ENCODE results near the gene PRM2. TPM values are rescaled to one million over a fixed set of nuclear protein-coding genes. Genes with fewer than 3 reads are reported as not detected.

PRM2 gene
- total RNA-seq, 1 experiment from 2014 or later = not detected

DNA sequence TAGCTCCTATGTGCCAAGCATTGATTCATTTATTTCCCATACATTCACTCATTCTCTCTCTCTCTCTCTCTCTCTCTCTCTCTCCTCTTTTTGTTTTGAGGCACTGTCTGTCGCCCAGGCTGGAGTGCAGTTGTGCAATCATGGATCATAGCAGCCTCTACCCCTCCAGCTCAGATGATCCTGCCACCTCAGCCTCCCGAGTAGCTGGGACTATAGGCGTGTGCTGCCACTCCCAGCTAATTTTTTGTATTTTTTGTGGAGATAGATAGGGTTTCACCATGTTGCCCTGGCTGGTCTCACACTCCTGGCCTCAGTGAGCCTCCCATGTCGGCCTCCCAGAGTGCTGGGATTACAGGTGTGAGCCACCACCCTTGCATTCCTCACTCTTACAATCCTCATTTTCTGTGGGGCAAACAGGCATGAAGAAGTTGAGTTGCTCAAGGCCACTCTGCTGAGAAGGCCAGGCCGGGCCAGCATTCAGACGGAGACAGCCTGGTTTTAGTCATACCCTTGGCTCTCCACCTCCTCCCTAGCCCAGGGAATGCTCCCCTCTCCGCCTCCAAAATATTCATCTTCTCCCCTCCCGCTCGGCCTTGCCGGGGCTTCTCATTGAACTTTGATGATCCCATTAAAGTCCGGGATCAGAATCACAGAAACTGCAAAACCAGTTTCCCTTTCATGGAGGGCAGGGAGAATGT, 765 bp upstream of the PRM2 start:
- Histone ChIP-seq H3K23me2 (ENCODE audit: insufficient read length, low read depth, low read length, poor library complexity, severe bottlenecking) (no peaks in the 10 kb centered on the region), H2BK12ac (ENCODE audit: insufficient read length, low read depth, low read length) (no peak overlapping the region), H3K79me2 (ENCODE audit: insufficient read depth, low read length) (no peaks in the 10 kb centered on the region), H4K8ac (replicated peaks; ENCODE audit: insufficient read length, low read depth, low read length) (no peak overlapping the region), H3K23ac (ENCODE audit: insufficient read length, low read depth, low read length) (no peak overlapping the region), H4K91ac (ENCODE audit: insufficient read length, low read depth, low read length) (no peak overlapping the region), H3K9ac (ENCODE audit: extremely low read depth, insufficient read length, low read length) (no peak overlapping the region), H2AFZ (ENCODE audit: low read length) (no peak overlapping the region), H3K56ac (ENCODE audit: insufficient read length, low read depth, low read length) (no peak overlapping the region), H3K27ac (ENCODE audit: insufficient read length, low read depth, low read length) (no peak overlapping the region), H2BK5ac (ENCODE audit: insufficient read length, low read length) (no peak overlapping the region), H3K4me2 (ENCODE audit: insufficient read depth, insufficient read length, low read length) (no peak overlapping the region), H2AK5ac (ENCODE audit: insufficient read length, low read length) (no peak overlapping the region), H2BK120ac (ENCODE audit: low read depth, low read length, poor library complexity, severe bottlenecking) (no peak overlapping the region), H4K20me1 (ENCODE audit: control insufficient read depth, insufficient read depth, insufficient read length) (no peaks in the 10 kb centered on the region), H3K79me1 (ENCODE audit: insufficient read depth, low read depth, low read length, poor library complexity, severe bottlenecking) (no peaks in the 10 kb centered on the region), H3K4ac (ENCODE audit: low read depth, low read length) (no peak overlapping the region), H2BK20ac (ENCODE audit: low read depth, low read length, poor library complexity, severe bottlenecking) (no peak overlapping the region), H2BK15ac (ENCODE audit: low read depth, low read length) (no peak overlapping the region), H3T11ph (ENCODE audit: low read length) (no peak overlapping the region), H3K4me1 (ENCODE audit: insufficient read depth, low read length) (no peaks in the 10 kb centered on the region; the same call in 1 of the 2 replicates), H3K9me3 (ENCODE audit: control insufficient read depth, low read depth, low read length) (no peaks in the 10 kb centered on the region), H3K14ac (ENCODE audit: insufficient read depth, low read length) (no peak overlapping the region), H3K27me3 (ENCODE audit: insufficient read depth, low read length) (no peaks in the 10 kb centered on the region), H3K18ac (ENCODE audit: insufficient read length, low read depth, low read length) (no peak overlapping the region), H4K5ac (ENCODE audit: insufficient read length, low read depth, low read length) (no peak overlapping the region)
- H3K27ac Mint-ChIP-seq = peak overlapping the region in 1 of 3 experiments; percentile 87; a peak in 1 of 7 replicates
- no CpG with 5 or more reads among the region's 11 CpGs for WGBS (ENCODE audit: extremely low coverage, insufficient read length, low lambda C conversion rate)
- peaks cover 0 to 7% of the 10 kb centered on the region in 2 experiments; a peak in 3 of 5 replicates for H3K9me3 Mint-ChIP-seq
- DNase-seq = no peak
- H3K27me3 Mint-ChIP-seq (ENCODE audit: low read depth) = no peaks in the 10 kb centered on the region; the same call in 1 of the 2 replicates
- TF ChIP-seq, protein P1, sequence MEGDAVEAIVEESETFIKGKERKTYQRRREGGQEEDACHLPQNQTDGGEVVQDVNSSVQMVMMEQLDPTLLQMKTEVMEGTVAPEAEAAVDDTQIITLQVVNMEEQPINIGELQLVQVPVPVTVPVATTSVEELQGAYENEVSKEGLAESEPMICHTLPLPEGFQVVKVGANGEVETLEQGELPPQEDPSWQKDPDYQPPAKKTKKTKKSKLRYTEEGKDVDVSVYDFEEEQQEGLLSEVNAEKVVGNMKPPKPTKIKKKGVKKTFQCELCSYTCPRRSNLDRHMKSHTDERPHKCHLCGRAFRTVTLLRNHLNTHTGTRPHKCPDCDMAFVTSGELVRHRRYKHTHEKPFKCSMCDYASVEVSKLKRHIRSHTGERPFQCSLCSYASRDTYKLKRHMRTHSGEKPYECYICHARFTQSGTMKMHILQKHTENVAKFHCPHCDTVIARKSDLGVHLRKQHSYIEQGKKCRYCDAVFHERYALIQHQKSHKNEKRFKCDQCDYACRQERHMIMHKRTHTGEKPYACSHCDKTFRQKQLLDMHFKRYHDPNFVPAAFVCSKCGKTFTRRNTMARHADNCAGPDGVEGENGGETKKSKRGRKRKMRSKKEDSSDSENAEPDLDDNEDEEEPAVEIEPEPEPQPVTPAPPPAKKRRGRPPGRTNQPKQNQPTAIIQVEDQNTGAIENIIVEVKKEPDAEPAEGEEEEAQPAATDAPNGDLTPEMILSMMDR (conservative IDR thresholded peaks at IDR 0.05) = no peak
- H3K4me3 Mint-ChIP-seq = no peak overlapping the region
- H3K4me1 Mint-ChIP-seq = peaks cover 9 to 16% of the 10 kb centered on the region in 2 experiments
- no peaks in the 10 kb centered on the region for H3K36me3 Mint-ChIP-seq (ENCODE audit: insufficient read depth in 1 of 3, low read depth in 3 of 3)

Measured in H9 (cell line).